RKO (cell line): ENCODE results near the gene KIAA1217.
A peak's percentile ranks its signal among the peaks of the same experiment; 100 is the strongest.

ENCODE experiments used
- DNase-seq: peaks from one replicate; pipeline ENCODE4 v3.0.0-alpha.2; 2016; ENCODE audit warnings: low spot score

KIAA1217 gene

GRCh38 chr10:24367688-24368087, 158.8 kb downstream of the KIAA1217 start:
- no peak for DNase-seq

GRCh38 chr10:24370877-24371276, 161.9 kb downstream of the KIAA1217 start:
- no peak for DNase-seq

GRCh38 chr10:24371396-24371795, 162.5 kb downstream of the KIAA1217 start:
- no peak for DNase-seq

GRCh38 chr10:24374134-24374915, 165.4 kb downstream of the KIAA1217 start:
- peak; percentile 25 for DNase-seq

- no peak for DNase-seq
Observed at GRCh38 chr10:24375510-24375909, 166.6 kb downstream of the KIAA1217 start.

- no peak for DNase-seq
Observed at GRCh38 chr10:24376731-24377130, 167.8 kb downstream of the KIAA1217 start.

GRCh38 chr10:24378126-24378920, 169.4 kb downstream of the KIAA1217 start:
- no peak for DNase-seq

- DNase-seq: no peak
Observed at GRCh38 chr10:24381235-24382010, 172.5 kb downstream of the KIAA1217 start.

GRCh38 chr10:24382045-24382444, 173.1 kb downstream of the KIAA1217 start:
- no peak for DNase-seq

- DNase-seq: no peak
Observed at GRCh38 chr10:24382596-24382978, 173.6 kb downstream of the KIAA1217 start.

GRCh38 chr10:24382979-24383663, 174.2 kb downstream of the KIAA1217 start:
- no peak for DNase-seq

- peak; percentile 95 for DNase-seq
Observed at GRCh38 chr10:24383681-24384106, 174.8 kb downstream of the KIAA1217 start.

GRCh38 chr10:24384954-24385353, 176.0 kb downstream of the KIAA1217 start:
- no peak for DNase-seq

- DNase-seq: no peak
Observed at GRCh38 chr10:24385776-24386175, 176.8 kb downstream of the KIAA1217 start.

- DNase-seq: no peak
Observed at GRCh38 chr10:24390146-24390700, 181.3 kb downstream of the KIAA1217 start.

- DNase-seq: no peak
Observed at GRCh38 chr10:24390746-24391145, 181.8 kb downstream of the KIAA1217 start.

- no peak for DNase-seq
Observed at GRCh38 chr10:24393201-24393600, 184.3 kb downstream of the KIAA1217 start.

- DNase-seq: no peak
Observed at GRCh38 chr10:24394461-24395190, 185.7 kb downstream of the KIAA1217 start.

- no peak for DNase-seq
Observed at GRCh38 chr10:24396396-24396795, 187.5 kb downstream of the KIAA1217 start.

- DNase-seq: no peak
Observed at GRCh38 chr10:24397662-24398061, 188.7 kb downstream of the KIAA1217 start.

GRCh38 chr10:24404567-24404966, 195.6 kb downstream of the KIAA1217 start:
- DNase-seq: no peak
